ENCODE data around the gene DNM3.

Gene DNM3

GRCh38 chr1:172442404-172442803 lies 601.1 kb downstream of the DNM3 start:
- TF ChIP-seq CREB1 (IDR thresholded peaks at IDR 0.05; ENCODE audit: low read depth): no peak
- TF ChIP-seq REST (IDR thresholded peaks at IDR 0.05; ENCODE audit: low read depth): no peak
- no peak for TF ChIP-seq NFIC (IDR thresholded peaks at IDR 0.05)
- no peak for TF ChIP-seq TAF1 (IDR thresholded peaks at IDR 0.05; ENCODE audit: low read depth)
- no peak for TF ChIP-seq FOXM1 (IDR thresholded peaks at IDR 0.05; ENCODE audit: borderline replicate concordance, low read depth)
- TF ChIP-seq EGR1 (IDR thresholded peaks at IDR 0.05): no peak
- no peak for TF ChIP-seq USF1 (IDR thresholded peaks at IDR 0.05)
- no peak for TF ChIP-seq MAX (IDR thresholded peaks at IDR 0.05)
- TF ChIP-seq ZBTB7A (IDR thresholded peaks at IDR 0.05; ENCODE audit: low read depth): no peak
- no peak for TF ChIP-seq CEBPB (IDR thresholded peaks at IDR 0.05)
- no peak for TF ChIP-seq EP300 (IDR thresholded peaks at IDR 0.05; ENCODE audit: borderline replicate concordance)
- TF ChIP-seq YY1 (IDR thresholded peaks at IDR 0.05; ENCODE audit: low read depth): no peak

GRCh38 chr1:172442843-172443565 lies 601.7 kb downstream of the DNM3 start:
- no peak for TF ChIP-seq EGR1 (IDR thresholded peaks at IDR 0.05)
- TF ChIP-seq FOXM1 (IDR thresholded peaks at IDR 0.05; ENCODE audit: borderline replicate concordance, low read depth): no peak
- TF ChIP-seq RAD21 (IDR thresholded peaks at IDR 0.05; ENCODE audit: low read depth): no peak
- TF ChIP-seq TEAD4 (IDR thresholded peaks at IDR 0.05): no peak
- TF ChIP-seq CREB1 (IDR thresholded peaks at IDR 0.05; ENCODE audit: low read depth): no peak
- no peak for TF ChIP-seq MAX (IDR thresholded peaks at IDR 0.05)
- no peak for TF ChIP-seq TAF1 (IDR thresholded peaks at IDR 0.05; ENCODE audit: low read depth)
- TF ChIP-seq USF1 (IDR thresholded peaks at IDR 0.05): no peak
- no peak for TF ChIP-seq REST (IDR thresholded peaks at IDR 0.05; ENCODE audit: low read depth)
- TF ChIP-seq ZBTB7A (IDR thresholded peaks at IDR 0.05; ENCODE audit: low read depth): no peak
- TF ChIP-seq NFIC (IDR thresholded peaks at IDR 0.05): no peak
- no peak for TF ChIP-seq CEBPB (IDR thresholded peaks at IDR 0.05)
- no peak for TF ChIP-seq TCF12 (IDR thresholded peaks at IDR 0.05; ENCODE audit: low read depth)
- no peak for TF ChIP-seq EP300 (IDR thresholded peaks at IDR 0.05; ENCODE audit: borderline replicate concordance)
- TF ChIP-seq YY1 (IDR thresholded peaks at IDR 0.05; ENCODE audit: low read depth): no peak

GRCh38 chr1:172443666-172444453 lies 602.6 kb downstream of the DNM3 start, which contains the start of gene PIGC:
PIGC (minus strand) TSS chr1:172444069; CDS start chr1:172442622, 1,447 bp downstream.
- TF ChIP-seq CREB1 (IDR thresholded peaks at IDR 0.05; ENCODE audit: low read depth) (no peak), EGR1 (IDR thresholded peaks at IDR 0.05) (no peak), CEBPB (IDR thresholded peaks at IDR 0.05) (0 out of 2 replicates have a peak, but pooled peaks have one; percentile 26), TAF1 (IDR thresholded peaks at IDR 0.05; ENCODE audit: low read depth) (peak; percentile 83), ZBTB7A (IDR thresholded peaks at IDR 0.05; ENCODE audit: low read depth) (no peak), REST (IDR thresholded peaks at IDR 0.05; ENCODE audit: low read depth) (no peak), TEAD4 (IDR thresholded peaks at IDR 0.05) (0 out of 2 replicates have a peak, but pooled peaks have one; percentile 19), USF1 (IDR thresholded peaks at IDR 0.05) (no peak), RAD21 (IDR thresholded peaks at IDR 0.05; ENCODE audit: low read depth) (peak; percentile 81), TCF12 (IDR thresholded peaks at IDR 0.05; ENCODE audit: low read depth) (0 out of 2 replicates have a peak, but pooled peaks have one; percentile 48), MAX (IDR thresholded peaks at IDR 0.05) (peak; percentile 76), YY1 (IDR thresholded peaks at IDR 0.05; ENCODE audit: low read depth) (peak; percentile 63), EP300 (IDR thresholded peaks at IDR 0.05; ENCODE audit: borderline replicate concordance) (peak; percentile 24; the same call in 1 of the 2 replicates), FOXM1 (IDR thresholded peaks at IDR 0.05; ENCODE audit: borderline replicate concordance, low read depth) (0 out of 2 replicates have a peak, but pooled peaks have one; percentile 29)
